Measurements from ENCODE around the gene KRT9.

DNA sequence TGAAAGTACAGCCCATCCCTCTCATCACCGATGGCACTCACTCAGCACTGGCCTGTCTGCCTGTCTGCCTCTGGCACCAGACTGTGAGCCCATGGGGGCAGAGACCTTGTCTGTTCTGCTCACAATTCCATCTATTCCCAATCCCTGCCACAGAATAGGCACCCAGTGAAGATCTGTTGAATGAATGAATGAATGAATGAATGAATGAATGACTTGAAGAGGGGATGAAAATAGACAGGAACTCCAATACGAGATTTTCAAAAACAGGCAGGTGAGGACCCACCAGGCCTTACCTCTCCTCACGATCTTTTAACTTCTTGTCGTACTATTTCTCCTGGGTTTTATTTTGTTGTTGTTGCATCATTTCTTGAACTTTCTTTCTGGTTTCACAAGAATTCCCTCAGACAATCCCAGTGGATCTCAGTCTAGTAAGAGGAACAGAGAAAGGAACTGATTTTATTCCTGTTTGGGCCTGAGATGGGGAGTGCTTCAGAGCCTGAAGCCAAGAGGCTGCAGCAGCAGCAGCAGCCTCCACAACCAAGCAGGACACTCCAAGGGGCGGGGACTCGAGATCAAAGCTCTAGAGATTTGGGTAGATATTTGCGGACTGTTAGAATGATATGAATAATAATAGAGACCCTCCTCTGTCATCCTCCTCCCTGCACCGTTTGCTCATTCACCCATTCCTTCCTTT is 17.7 kb downstream of the KRT9 start:
- TF ChIP-seq, protein P1, sequence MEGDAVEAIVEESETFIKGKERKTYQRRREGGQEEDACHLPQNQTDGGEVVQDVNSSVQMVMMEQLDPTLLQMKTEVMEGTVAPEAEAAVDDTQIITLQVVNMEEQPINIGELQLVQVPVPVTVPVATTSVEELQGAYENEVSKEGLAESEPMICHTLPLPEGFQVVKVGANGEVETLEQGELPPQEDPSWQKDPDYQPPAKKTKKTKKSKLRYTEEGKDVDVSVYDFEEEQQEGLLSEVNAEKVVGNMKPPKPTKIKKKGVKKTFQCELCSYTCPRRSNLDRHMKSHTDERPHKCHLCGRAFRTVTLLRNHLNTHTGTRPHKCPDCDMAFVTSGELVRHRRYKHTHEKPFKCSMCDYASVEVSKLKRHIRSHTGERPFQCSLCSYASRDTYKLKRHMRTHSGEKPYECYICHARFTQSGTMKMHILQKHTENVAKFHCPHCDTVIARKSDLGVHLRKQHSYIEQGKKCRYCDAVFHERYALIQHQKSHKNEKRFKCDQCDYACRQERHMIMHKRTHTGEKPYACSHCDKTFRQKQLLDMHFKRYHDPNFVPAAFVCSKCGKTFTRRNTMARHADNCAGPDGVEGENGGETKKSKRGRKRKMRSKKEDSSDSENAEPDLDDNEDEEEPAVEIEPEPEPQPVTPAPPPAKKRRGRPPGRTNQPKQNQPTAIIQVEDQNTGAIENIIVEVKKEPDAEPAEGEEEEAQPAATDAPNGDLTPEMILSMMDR (IDR thresholded peaks at IDR 0.05): no peak
- no peak for TF ChIP-seq POLR2A (IDR thresholded peaks at IDR 0.05)

Measured in uterus (tissue), 2 donors.